ENCODE data around the gene SMC4.

The SMC4 gene

DNA sequence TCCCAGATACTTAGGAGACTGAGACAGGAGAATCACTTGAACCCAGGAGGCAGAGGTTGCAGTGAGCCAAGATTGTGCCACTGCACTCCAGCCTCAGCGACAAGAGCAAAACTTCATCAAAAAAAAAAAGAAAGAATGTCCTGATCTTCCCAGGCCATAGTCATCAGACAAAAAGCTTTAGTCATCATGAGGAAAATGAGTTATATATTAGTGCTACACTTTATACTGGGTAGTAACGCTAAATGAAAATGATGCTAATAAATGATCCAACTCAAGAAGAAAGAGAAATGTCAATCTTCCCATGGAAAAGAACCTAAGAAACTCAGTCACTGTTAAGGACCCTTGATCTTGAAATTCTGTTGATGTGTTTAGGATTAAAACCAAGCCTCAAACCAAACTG, 76.4 kb downstream of the SMC4 start:
- DNase-seq (ENCODE audit: low read depth in 3 of 3), result no peak

DNA sequence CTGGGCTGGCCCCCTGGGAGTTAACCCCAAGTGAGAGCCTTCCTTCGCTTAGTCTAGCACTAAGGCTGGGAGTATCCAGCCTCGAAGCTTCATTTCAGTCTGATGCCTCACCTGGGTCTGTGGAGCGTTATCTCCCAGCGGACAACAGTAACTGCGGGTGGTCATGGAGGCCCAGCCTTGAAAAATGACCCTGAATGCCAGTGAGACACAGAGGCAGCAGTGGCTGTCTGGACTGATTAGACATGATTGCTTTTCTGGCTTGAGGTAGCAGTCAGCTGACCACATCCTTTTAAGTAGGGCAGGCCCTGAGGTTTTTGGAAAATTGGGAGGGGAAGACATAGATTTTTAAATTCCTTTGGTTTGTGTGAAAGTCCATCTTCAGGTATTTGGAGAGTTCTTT, 78.3 kb downstream of the SMC4 start:
- DNase-seq (ENCODE audit: low read depth in 3 of 3), result no peak

DNA sequence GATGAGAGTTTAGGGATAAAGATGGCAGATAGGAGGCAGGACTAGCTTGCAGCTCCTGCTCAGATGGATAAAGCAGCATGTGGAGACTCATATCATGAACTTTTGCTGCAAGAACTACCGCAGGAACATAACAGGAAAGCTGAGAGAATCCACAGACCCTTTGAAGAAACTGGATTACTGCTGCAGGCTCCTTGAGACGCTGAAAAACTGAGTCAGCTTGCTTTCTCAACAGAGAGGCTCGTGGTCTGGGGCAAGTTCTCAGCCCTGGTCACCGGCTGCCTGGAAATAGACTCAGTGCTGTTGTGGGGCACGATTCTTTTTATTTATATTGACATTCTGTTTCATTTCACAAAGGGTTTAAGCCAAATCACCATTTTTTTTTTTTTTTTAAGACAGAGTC, 78.9 kb downstream of the SMC4 start:
- no peak for DNase-seq (ENCODE audit: low read depth in 3 of 3)

DNA sequence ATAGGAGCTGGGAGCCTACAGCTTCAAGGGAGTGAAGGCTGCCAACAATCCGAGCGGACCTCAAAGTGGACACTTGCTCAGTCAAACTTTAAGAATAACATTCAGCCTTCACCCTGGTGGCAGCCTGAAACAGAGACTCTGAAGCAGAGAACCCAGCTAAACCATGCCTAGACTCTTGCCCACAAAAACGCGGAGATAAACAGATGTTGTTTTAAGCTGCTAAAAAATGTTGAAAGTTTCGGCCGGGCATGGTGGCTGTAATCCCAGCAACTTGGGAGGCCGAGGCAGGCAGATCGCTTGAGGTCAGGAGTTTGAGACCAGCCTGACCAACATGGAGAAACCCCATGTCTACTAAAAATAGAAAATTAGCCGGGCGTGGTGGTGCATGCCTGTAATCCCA, 79.9 kb downstream of the SMC4 start:
- no peak for DNase-seq (ENCODE audit: low read depth in 3 of 3)

DNA sequence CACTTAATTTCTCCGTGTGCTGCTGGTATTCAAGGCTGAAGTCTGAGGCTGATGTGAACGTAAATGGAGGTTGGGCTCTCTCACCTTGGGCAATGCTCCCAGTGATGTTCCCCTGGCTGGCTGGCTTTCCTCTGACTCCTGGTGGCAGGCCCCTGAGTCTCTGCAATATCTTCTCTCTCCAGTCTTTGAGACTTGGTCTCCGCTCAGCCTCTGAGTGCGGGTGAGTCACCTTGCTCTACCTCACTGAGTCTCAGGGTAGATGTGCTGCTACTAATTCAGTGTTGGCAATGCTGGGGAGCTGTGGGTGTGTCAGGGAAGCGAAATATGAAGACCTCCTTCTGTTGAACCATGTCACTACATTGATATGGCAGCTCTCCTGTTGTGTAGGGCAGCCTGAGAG, 81.5 kb downstream of the SMC4 start:
- DNase-seq (ENCODE audit: low read depth in 3 of 3), result no peak

DNA sequence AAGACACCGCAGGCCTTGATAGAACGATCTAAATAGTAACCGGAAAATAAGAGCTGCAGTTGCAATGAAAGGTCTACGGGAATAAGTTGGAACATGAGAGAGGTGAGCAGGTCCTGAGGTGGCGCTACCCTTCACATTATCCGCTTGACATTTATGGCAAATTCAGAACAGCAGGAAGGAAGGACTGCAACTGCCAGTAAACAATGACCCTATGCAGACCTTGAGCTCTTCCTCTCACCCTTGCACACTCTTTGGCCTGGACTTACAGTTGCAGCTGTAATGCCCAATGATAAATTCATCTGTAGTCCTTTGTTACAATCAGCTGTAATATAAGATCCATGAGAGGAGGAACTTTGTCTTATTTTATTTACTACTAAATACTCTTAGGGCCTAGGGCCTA, 82.4 kb downstream of the SMC4 start:
- no peak for DNase-seq (ENCODE audit: low read depth in 3 of 3)

DNA sequence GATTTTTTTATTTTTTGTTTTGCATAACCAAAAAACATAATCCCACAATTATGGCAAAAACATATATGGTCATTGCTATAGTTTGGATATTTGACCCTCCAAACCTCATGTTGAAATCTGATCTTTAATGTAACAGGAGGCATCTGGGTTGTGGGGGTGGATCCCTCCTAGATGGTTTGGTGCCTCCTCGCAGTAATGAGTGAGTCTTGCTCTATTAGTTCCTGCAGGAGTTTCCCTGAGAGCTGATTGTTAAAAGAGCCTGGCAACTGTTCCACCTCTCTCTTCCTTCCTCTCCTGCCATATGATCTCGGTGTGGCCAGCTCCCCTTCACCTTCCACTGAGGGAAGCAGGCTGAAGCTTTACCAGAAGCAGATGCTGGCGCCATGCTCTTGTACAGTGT, 83.3 kb downstream of the SMC4 start:
- DNase-seq (ENCODE audit: low read depth in 3 of 3), result no peak

All from stimulated activated CD4-positive, alpha-beta T cell treated with anti-CD3 and anti-CD28 coated beads, TNF-alpha, amount 100 ng/mL, for 4 hours (primary cell).